ENCODE data around the gene LRRC1. TPM values are rescaled to one million over a fixed set of nuclear protein-coding genes. Genes with fewer than 3 reads are reported as not detected.

LRRC1 gene
- total RNA-seq, 1 experiment from 2014 or later = 8.6 TPM

- no peak for DNase-seq (ENCODE audit: low spot score)
- in situ Hi-C loops (cut with HindIII; ENCODE audit: low sequenced_read_pairs) = no loop called here
Measured at GRCh38 chr6:53910834-53911233, 116.0 kb downstream of the LRRC1 start.

DNA sequence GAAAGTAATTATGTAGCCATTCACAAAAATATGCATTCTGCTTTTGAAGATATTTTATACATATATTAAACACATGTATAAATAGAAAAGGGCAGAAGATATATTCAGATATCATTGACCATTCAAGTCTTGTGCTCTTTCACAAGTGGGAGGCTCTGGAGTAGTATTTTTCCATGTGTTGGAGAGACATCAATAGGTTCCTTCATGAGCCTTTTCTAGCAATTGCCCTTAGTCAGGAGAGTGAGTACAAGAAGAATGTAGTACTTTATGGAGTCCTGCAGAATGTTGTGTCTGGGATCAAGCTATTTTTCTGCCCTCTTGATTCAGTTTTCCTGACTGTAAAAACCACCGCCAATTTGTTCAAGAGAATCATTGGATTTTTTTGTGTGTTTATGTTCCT, 117.9 kb downstream of the LRRC1 start:
- in situ Hi-C loops (cut with HindIII; ENCODE audit: low sequenced_read_pairs) = no loop called here
- DNase-seq (ENCODE audit: low spot score) = no peak

- in situ Hi-C loops (cut with HindIII; ENCODE audit: low sequenced_read_pairs) = no loop called here
- no peak for DNase-seq (ENCODE audit: low spot score)
Measured at GRCh38 chr6:53913286-53913685, 118.5 kb downstream of the LRRC1 start.

DNA sequence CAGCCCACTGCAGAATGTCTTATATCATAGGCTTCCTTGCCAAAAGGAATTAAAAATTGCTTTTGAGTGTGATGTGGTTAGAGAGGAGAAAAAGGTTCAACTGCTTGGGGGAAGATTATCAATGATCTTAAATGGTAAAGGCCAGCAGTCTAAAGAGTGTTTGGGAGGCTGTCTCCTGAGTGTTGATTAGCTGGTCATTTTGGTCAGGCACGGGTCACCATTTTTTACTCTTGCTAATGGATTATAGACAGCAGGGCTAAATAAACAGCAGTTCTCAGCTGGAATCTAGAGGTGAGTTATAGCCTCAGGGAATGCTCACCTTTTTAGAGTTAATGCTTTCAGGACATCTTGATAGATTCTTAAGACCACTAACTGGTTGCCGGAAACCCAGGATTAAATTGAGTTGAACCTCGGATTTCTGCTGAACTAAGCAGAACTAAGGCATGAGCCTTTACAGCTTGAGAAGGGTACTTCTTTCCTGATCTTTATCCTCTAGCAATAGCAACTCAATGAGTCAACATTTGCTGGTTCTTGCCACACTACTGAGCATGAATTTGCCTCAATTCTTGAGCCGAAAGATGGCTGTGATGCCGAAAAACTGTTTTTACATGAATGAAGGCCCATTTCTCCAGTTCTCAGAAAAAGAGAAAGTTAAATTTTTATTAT, 120.4 kb downstream of the LRRC1 start:
- in situ Hi-C loops (cut with HindIII; ENCODE audit: low sequenced_read_pairs) = no loop called here
- DNase-seq (ENCODE audit: low spot score) = no peak

DNA sequence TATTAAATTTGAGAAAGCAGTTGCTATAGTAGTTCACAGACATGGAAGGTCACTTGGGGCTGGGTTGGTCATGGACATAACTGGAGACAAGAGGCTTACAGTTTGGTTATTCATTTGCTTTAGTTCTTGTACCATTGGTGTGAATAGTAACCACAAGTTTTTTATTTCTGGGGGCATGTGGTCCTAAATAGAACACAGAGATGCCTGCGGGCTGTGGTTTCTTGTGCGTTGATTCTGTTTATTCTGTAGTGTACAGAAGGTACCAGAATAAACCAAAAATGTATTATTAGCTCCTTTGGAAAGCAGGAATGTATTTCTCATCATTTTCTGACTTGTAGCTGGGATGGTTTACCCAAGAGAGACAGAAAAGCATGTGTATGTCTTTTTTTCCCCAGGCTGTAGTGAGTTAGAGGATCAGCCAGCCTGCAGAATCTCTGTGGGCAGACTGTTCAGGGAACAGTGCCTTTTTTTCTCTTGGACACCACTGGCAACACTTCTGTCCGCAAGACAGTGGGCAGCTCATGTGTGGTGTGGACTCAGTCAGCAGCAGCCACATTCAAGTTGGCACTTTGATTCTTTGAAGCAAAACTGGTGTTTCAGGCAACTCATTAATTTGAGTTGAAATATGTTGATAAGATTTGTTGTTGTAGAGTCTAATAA, 122.1 kb downstream of the LRRC1 start:
- in situ Hi-C loops (cut with HindIII; ENCODE audit: low sequenced_read_pairs) = no loop called here
- DNase-seq (ENCODE audit: low spot score) = no peak

- in situ Hi-C loops (cut with HindIII; ENCODE audit: low sequenced_read_pairs) = no loop called here
- DNase-seq (ENCODE audit: low spot score) = no peak
Measured at GRCh38 chr6:53917464-53917842, 122.6 kb downstream of the LRRC1 start.

- in situ Hi-C loops (cut with HindIII; ENCODE audit: low sequenced_read_pairs) = no loop called here
- DNase-seq (ENCODE audit: low spot score) = no peak
Measured at GRCh38 chr6:53918854-53919510, 124.2 kb downstream of the LRRC1 start.

GRCh38 chr6:53919881-53920360, 125.1 kb downstream of the LRRC1 start:
- in situ Hi-C loops (cut with HindIII; ENCODE audit: low sequenced_read_pairs) = no loop called here

DNA sequence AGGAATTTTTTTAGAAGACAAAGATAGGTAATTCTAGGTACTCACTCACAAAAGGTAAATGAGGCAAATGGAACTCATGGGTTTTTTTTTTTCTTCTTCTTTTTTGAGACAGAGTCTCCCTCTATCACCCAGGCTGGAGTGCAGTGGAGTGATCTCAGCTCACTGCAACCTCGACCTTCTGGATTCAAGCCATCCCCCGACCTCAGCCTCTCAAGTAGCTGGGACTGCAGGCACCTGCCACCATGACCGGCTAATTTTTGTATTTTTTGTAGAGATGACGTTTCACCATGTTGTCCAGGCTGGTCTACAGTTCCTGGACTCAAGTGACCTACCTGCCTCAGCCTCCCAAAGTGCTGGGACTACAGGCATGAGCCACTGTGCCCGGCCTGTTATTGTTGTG, 126.1 kb downstream of the LRRC1 start:
- in situ Hi-C loops (cut with HindIII; ENCODE audit: low sequenced_read_pairs) = no loop called here

More at GRCh38 chr6:53919881-53920360, 125.1 kb downstream of the LRRC1 start:
- DNase-seq (ENCODE audit: low spot score) = no peak

DNA sequence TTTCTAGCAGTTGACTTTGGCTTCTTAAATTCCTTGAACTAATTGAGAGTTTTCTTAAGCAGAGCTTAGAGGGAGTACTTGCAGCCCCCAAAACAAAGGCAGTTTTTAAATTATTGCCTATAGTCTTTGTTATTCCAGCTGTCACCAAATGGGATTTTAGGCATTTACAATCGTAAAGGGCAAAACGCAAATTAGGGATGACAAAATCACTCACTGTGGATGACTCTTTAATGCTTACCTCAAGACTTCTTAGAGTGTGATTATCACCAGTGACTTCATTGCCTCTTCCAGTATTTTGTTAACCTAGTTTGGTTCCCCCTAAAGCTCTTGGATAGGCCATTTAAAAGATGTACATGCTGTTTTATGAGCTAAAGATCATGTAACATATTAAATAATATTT, 126.8 kb downstream of the LRRC1 start:
- in situ Hi-C loops (cut with HindIII; ENCODE audit: low sequenced_read_pairs) = no loop called here
- no peak for DNase-seq (ENCODE audit: low spot score)

More for the DNA sequence above, 126.1 kb downstream of the LRRC1 start:
- no peak for DNase-seq (ENCODE audit: low spot score)

- no peak for DNase-seq (ENCODE audit: low spot score)
- in situ Hi-C loops (cut with HindIII; ENCODE audit: low sequenced_read_pairs) = no loop called here
Measured at GRCh38 chr6:53922539-53922981, 127.8 kb downstream of the LRRC1 start.

GRCh38 chr6:53924277-53924676, 129.5 kb downstream of the LRRC1 start:
- no peak for DNase-seq (ENCODE audit: low spot score)

GRCh38 chr6:53924821-53925422, 130.1 kb downstream of the LRRC1 start:
- in situ Hi-C loops (cut with HindIII; ENCODE audit: low sequenced_read_pairs) = no loop called here

More at GRCh38 chr6:53924277-53924676, 129.5 kb downstream of the LRRC1 start:
- in situ Hi-C loops (cut with HindIII; ENCODE audit: low sequenced_read_pairs) = no loop called here

GRCh38 chr6:53925891-53926290, 131.1 kb downstream of the LRRC1 start:
- no peak for DNase-seq (ENCODE audit: low spot score)
- in situ Hi-C loops (cut with HindIII; ENCODE audit: low sequenced_read_pairs) = no loop called here

More at GRCh38 chr6:53924821-53925422, 130.1 kb downstream of the LRRC1 start:
- no peak for DNase-seq (ENCODE audit: low spot score)

GRCh38 chr6:53926505-53926904, 131.7 kb downstream of the LRRC1 start:
- DNase-seq (ENCODE audit: low spot score) = no peak
- in situ Hi-C loops (cut with HindIII; ENCODE audit: low sequenced_read_pairs) = no loop called here

- in situ Hi-C loops (cut with HindIII; ENCODE audit: low sequenced_read_pairs) = no loop called here
- DNase-seq (ENCODE audit: low spot score) = no peak
Measured at GRCh38 chr6:53928641-53929040, 133.8 kb downstream of the LRRC1 start.

DNA sequence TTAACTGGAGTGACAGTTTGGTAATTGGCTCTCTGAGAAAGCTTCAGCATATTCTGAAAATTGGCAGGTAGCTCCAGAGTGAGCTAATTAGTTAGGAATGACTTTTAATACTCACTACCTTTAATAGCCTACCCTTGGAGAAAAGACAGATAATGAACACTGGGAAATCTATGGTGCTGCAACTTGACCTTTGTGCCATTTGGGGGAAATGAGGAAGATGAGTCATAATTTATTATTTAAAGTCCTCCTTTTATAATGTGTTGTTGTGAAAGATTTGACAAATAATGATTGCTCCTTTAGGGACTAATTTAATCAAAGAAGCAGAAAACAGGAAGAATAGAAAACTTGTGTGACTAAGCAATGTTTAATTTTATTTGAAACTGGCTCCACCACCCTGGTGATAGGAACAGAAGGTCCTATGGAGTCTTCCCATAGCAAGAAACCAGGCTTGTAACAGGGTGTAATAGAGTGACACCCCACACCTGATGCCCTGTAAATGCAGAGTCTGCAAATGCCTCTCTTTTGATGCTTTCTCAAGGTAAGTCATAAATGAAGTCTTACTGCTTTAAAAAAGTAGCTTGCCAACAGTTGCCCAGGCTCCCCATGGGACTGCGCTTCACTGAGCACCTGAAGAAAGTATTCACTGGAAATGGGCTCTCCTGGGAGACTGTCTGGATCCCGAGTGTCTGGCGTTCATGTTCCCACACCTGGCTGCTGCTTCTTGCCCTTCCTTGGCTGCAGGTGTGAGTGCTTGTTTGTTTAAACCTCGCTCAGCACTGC, 134.4 kb downstream of the LRRC1 start:
- in situ Hi-C loops (cut with HindIII; ENCODE audit: low sequenced_read_pairs) = no loop called here
- DNase-seq (ENCODE audit: low spot score) = no peak

DNA sequence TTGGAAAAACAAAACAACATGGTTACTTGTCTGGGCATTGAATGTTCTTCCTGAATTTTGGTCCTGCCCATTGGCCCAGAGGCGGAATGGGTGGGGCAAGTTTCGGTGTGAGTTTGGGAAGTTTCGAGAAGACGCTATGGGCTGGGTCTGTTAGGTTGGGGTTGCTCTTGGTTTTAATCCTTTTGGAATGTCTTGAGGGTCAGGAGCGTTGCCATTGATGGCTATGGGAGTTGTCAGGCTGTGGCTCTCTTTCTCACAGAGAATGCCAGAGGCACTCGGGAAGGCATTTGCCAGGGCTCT, 135.0 kb downstream of the LRRC1 start:
- no peak for DNase-seq (ENCODE audit: low spot score)
- in situ Hi-C loops (cut with HindIII; ENCODE audit: low sequenced_read_pairs) = no loop called here

DNA sequence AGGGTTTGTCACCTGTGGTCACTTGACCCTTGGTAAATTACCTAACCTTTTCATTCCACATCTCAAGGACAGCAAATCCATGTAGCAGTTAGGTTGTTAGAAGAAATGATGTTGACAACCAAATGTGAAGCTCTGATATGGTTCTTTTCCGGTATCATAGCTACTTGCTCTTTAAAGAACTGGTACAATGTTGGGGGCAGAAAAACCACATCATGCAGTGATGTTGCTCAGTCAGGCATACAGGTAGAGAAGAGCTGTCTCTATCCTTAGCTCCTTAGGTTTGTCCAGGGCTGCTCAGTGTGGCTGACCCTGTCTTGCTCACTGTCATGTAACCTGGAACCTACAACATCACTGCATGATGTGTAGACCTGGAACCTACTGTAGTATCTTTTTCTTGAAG, 135.5 kb downstream of the LRRC1 start:
- in situ Hi-C loops (cut with HindIII; ENCODE audit: low sequenced_read_pairs) = no loop called here

More for the DNA sequence above, 135.5 kb downstream of the LRRC1 start:
- no peak for DNase-seq (ENCODE audit: low spot score)
